Eye (tissue), 1 donor: ENCODE data around the gene MTREX.

Source experiments
- DNase-seq: peaks from one replicate; pipeline ENCODE4 v3.0.0-alpha.2; 2015

The MTREX gene

GRCh38 chr5:55437452-55437851 is 129.7 kb downstream of the MTREX start:
- DNase-seq: no peak

- DNase-seq: no peak
These were observed 130.0 kb downstream of the MTREX start for GRCh38 chr5:55437859-55438206.

GRCh38 chr5:55438998-55439397 is 131.2 kb downstream of the MTREX start:
- DNase-seq: peak; percentile 49

GRCh38 chr5:55440188-55440646 is 132.4 kb downstream of the MTREX start:
- DNase-seq: no peak

GRCh38 chr5:55441107-55441771 is 133.4 kb downstream of the MTREX start:
- DNase-seq: no peak

GRCh38 chr5:55441954-55442353 is 134.2 kb downstream of the MTREX start:
- DNase-seq: no peak

- DNase-seq: no peak
These were observed 138.0 kb downstream of the MTREX start for GRCh38 chr5:55445791-55446190.

GRCh38 chr5:55446640-55447351 is 139.0 kb downstream of the MTREX start:
- DNase-seq: no peak

- DNase-seq: no peak
These were observed 142.4 kb downstream of the MTREX start for GRCh38 chr5:55450050-55450765.

- DNase-seq: no peak
These were observed 144.2 kb downstream of the MTREX start for GRCh38 chr5:55451976-55452375.

- DNase-seq: no peak
These were observed 145.4 kb downstream of the MTREX start for GRCh38 chr5:55453211-55453610.

GRCh38 chr5:55454282-55454681 is 146.5 kb downstream of the MTREX start:
- DNase-seq: no peak

- no peak for DNase-seq
These were observed 148.6 kb downstream of the MTREX start for GRCh38 chr5:55456216-55456895.

- DNase-seq: no peak
These were observed 151.8 kb downstream of the MTREX start for GRCh38 chr5:55459572-55459971.

GRCh38 chr5:55463613-55464012 is 155.8 kb downstream of the MTREX start:
- no peak for DNase-seq

GRCh38 chr5:55467862-55468551 is 160.2 kb downstream of the MTREX start:
- DNase-seq: no peak

- no peak for DNase-seq
These were observed 162.1 kb downstream of the MTREX start for GRCh38 chr5:55469839-55470238.

- no peak for DNase-seq
These were observed 162.5 kb downstream of the MTREX start for GRCh38 chr5:55470282-55470681.

GRCh38 chr5:55471468-55471867 is 163.7 kb downstream of the MTREX start:
- DNase-seq: no peak

GRCh38 chr5:55472642-55473041 is 164.9 kb downstream of the MTREX start:
- no peak for DNase-seq
